ENCODE data around the gene TTLL1.

TTLL1 gene

GRCh38 chr22:43092085-43092484, 2.9 kb upstream of the TTLL1 start:
- Histone ChIP-seq H3F3A (ENCODE audit: control insufficient read depth, insufficient read depth) (peaks cover 3% of the 10 kb centered on the region; the same call in 1 of the 2 replicates), H3K27ac (ENCODE audit: low read depth, low read length) (no peak overlapping the region)

DNA sequence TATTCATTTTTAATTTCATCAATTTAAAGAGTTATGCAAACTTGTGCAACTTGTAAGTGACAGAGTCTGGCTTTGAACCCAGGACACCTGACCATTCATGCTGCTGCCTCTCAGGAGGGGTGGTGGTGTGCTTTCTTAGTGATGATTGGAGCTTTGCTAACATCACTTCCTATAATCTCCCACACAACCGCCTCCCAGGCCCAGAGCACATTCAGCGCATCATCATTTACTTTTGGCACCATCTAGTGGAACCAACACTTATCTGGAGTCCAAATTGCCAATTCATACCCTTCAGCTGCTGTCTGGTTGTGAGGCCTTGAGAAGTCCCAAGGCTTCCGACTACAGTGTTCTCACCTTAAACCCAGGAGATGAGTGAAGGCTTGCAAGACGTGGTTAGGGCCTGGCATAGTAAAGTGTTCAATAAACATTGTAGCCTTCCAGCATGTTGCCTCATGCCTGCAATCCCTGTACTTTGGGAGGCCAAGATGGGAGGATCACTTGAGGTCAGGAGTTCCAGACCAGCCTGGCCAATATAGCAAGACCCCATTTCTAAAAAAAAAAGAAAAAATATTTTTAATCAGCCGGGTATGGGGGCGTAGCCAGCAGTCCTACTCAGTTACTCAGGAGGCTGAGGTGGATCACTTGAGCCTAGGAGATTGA, 1.1 kb upstream of the TTLL1 start:
- no peak overlapping the region for H3K27ac ChIP-seq (ENCODE audit: low read depth, low read length)
- H3K36me3 ChIP-seq (ENCODE audit: control insufficient read depth, low read length) = no peaks in the 10 kb centered on the region
- TF ChIP-seq, protein P1, sequence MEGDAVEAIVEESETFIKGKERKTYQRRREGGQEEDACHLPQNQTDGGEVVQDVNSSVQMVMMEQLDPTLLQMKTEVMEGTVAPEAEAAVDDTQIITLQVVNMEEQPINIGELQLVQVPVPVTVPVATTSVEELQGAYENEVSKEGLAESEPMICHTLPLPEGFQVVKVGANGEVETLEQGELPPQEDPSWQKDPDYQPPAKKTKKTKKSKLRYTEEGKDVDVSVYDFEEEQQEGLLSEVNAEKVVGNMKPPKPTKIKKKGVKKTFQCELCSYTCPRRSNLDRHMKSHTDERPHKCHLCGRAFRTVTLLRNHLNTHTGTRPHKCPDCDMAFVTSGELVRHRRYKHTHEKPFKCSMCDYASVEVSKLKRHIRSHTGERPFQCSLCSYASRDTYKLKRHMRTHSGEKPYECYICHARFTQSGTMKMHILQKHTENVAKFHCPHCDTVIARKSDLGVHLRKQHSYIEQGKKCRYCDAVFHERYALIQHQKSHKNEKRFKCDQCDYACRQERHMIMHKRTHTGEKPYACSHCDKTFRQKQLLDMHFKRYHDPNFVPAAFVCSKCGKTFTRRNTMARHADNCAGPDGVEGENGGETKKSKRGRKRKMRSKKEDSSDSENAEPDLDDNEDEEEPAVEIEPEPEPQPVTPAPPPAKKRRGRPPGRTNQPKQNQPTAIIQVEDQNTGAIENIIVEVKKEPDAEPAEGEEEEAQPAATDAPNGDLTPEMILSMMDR (IDR thresholded peaks at IDR 0.05; ENCODE audit: low read depth, low read length, poor library complexity, severe bottlenecking) = peak; percentile 52
- no peak for TF ChIP-seq EZH2phosphoT487 (IDR thresholded peaks at IDR 0.05; ENCODE audit: borderline replicate concordance, low read length)
- peaks cover 25% of the 10 kb centered on the region for H3K4me1 ChIP-seq (ENCODE audit: control insufficient read depth, low read length)
- H3K4me3 ChIP-seq (ENCODE audit: low read length) = no peak overlapping the region
- H3K79me2 ChIP-seq (ENCODE audit: control insufficient read depth, low read length) = no peaks in the 10 kb centered on the region
- no peak overlapping the region for H3K4me2 ChIP-seq (ENCODE audit: low read length)
- no peaks in the 10 kb centered on the region for H3K9me2 ChIP-seq (replicated peaks; ENCODE audit: control insufficient read depth, low read length)
- no peaks in the 10 kb centered on the region for H4K20me1 ChIP-seq (ENCODE audit: control insufficient read depth, insufficient read depth, low read depth, low read length)
- H3F3A ChIP-seq (ENCODE audit: control insufficient read depth, insufficient read depth) = peaks cover 3% of the 10 kb centered on the region; the same call in 1 of the 2 replicates
- no peaks in the 10 kb centered on the region for H3K27me3 ChIP-seq (ENCODE audit: control insufficient read depth, low read length)
- H3K9me3 ChIP-seq (ENCODE audit: control insufficient read depth, insufficient read depth, low read length) = no peaks in the 10 kb centered on the region

More at GRCh38 chr22:43092085-43092484, 2.9 kb upstream of the TTLL1 start:
- Histone ChIP-seq H3K4me2 (ENCODE audit: low read length) (no peak overlapping the region), H3K4me3 (ENCODE audit: low read length) (no peak overlapping the region), H3K79me2 (ENCODE audit: control insufficient read depth, low read length) (no peaks in the 10 kb centered on the region), H3K36me3 (ENCODE audit: control insufficient read depth, low read length) (no peaks in the 10 kb centered on the region), H4K20me1 (ENCODE audit: control insufficient read depth, insufficient read depth, low read depth, low read length) (no peaks in the 10 kb centered on the region), H3K9me3 (ENCODE audit: control insufficient read depth, insufficient read depth, low read length) (peaks cover 8% of the 10 kb centered on the region; the same call in 1 of the 2 replicates), H3K9me2 (replicated peaks; ENCODE audit: control insufficient read depth, low read length) (no peaks in the 10 kb centered on the region), H3K27me3 (ENCODE audit: control insufficient read depth, low read length) (no peaks in the 10 kb centered on the region), H3K4me1 (ENCODE audit: control insufficient read depth, low read length) (peaks cover 15% of the 10 kb centered on the region)
- TF ChIP-seq, protein P1 (IDR thresholded peaks at IDR 0.05; ENCODE audit: low read depth, low read length, poor library complexity, severe bottlenecking) = no peak
- no peak for TF ChIP-seq EZH2phosphoT487 (IDR thresholded peaks at IDR 0.05; ENCODE audit: borderline replicate concordance, low read length)

DNA sequence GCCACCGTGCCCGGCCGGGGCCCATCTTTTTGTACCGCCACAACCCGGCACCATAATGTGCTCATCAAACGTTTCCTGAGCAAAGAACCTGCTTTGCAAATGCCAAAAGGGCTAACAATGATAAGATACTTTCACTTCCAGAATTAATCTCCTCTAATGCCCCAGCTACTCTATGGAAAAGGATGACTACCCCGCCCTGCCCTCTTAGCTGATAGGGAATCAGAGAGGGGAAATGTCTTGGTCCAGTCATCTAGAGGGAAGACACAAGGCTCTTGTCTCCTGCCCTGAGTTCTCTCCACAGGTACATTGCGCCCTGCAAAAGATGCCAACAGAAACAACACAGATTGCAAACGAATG, 586 bp downstream of the TTLL1 start:
- no peak for TF ChIP-seq EZH2phosphoT487 (IDR thresholded peaks at IDR 0.05; ENCODE audit: borderline replicate concordance, low read length)
- TF ChIP-seq, protein P1 (IDR thresholded peaks at IDR 0.05; ENCODE audit: low read depth, low read length, poor library complexity, severe bottlenecking) = no peak
- Histone ChIP-seq H3K27me3 (ENCODE audit: control insufficient read depth, low read length) (no peaks in the 10 kb centered on the region), H3K36me3 (ENCODE audit: control insufficient read depth, low read length) (no peaks in the 10 kb centered on the region), H3K4me3 (ENCODE audit: low read length) (peak overlapping the region; percentile 71), H3K4me1 (ENCODE audit: control insufficient read depth, low read length) (peaks cover 22% of the 10 kb centered on the region), H3K9me2 (replicated peaks; ENCODE audit: control insufficient read depth, low read length) (no peaks in the 10 kb centered on the region), H3K9me3 (ENCODE audit: control insufficient read depth, insufficient read depth, low read length) (no peaks in the 10 kb centered on the region), H3K27ac (ENCODE audit: low read depth, low read length) (no peak overlapping the region), H3K79me2 (ENCODE audit: control insufficient read depth, low read length) (no peaks in the 10 kb centered on the region), H3K4me2 (ENCODE audit: low read length) (peak overlapping the region; percentile 73), H4K20me1 (ENCODE audit: control insufficient read depth, insufficient read depth, low read depth, low read length) (no peaks in the 10 kb centered on the region), H3F3A (ENCODE audit: control insufficient read depth, insufficient read depth) (peaks cover 3% of the 10 kb centered on the region; the same call in 1 of the 2 replicates)

Measured in DOHH2 (cell line).